Measurements from ENCODE around the gene CEACAM21. TPM values are rescaled to one million over a fixed set of nuclear protein-coding genes. Genes with fewer than 3 reads are reported as not detected.

The CEACAM21 gene
- total RNA-seq, 1 experiment from 2014 or later, result not detected

DNA sequence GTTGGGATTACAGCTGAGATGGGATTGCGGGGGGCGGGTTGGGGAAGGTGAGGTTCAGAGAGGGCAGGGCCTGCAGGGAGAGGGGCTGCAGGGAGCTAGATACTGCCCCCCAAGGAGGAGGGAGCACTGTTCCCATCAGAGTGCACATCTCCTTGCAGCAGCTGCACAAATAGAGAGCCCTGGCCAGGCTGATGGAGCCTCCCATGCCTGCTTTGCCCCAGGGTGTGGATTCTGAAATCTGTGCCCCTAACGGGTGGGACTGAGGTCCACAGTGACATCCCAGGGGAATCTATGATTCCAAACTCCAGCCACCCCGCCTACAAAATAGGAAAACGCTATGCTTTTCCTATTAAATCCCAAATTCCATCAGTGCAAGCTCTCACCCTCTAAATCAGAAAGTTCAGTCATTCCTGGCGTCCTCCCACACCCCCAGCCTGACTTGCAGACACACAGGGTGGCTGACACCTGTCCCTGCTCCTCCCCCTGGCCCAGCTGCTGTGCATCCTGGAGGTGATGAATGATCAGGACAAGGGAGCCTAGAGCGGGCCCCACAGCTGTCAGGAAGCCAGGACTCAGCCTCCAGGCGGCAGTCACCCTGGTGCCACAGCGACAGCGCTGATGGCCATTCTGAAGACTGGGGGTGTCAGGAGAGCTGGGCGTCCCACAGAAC is 6.3 kb upstream of the CEACAM21 start:
- no peak overlapping the region for H4K91ac ChIP-seq (ENCODE audit: insufficient read length, low read depth, low read length)
- H3K23me2 ChIP-seq (ENCODE audit: insufficient read length, low read depth, low read length, poor library complexity, severe bottlenecking), result no peaks in the 10 kb centered on the region
- TF ChIP-seq, protein P1, sequence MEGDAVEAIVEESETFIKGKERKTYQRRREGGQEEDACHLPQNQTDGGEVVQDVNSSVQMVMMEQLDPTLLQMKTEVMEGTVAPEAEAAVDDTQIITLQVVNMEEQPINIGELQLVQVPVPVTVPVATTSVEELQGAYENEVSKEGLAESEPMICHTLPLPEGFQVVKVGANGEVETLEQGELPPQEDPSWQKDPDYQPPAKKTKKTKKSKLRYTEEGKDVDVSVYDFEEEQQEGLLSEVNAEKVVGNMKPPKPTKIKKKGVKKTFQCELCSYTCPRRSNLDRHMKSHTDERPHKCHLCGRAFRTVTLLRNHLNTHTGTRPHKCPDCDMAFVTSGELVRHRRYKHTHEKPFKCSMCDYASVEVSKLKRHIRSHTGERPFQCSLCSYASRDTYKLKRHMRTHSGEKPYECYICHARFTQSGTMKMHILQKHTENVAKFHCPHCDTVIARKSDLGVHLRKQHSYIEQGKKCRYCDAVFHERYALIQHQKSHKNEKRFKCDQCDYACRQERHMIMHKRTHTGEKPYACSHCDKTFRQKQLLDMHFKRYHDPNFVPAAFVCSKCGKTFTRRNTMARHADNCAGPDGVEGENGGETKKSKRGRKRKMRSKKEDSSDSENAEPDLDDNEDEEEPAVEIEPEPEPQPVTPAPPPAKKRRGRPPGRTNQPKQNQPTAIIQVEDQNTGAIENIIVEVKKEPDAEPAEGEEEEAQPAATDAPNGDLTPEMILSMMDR (conservative IDR thresholded peaks at IDR 0.05), result no peak
- H3K4me3 Mint-ChIP-seq, result no peak overlapping the region
- H4K20me1 ChIP-seq (ENCODE audit: control insufficient read depth, insufficient read depth, insufficient read length), result no peaks in the 10 kb centered on the region
- H3T11ph ChIP-seq (ENCODE audit: low read length), result no peak overlapping the region
- H3K18ac ChIP-seq (ENCODE audit: insufficient read length, low read depth, low read length), result no peak overlapping the region
- H3K4me1 Mint-ChIP-seq, result no peaks in the 10 kb centered on the region
- H2BK5ac ChIP-seq (ENCODE audit: insufficient read length, low read length), result no peak overlapping the region
- no peak overlapping the region for H2AFZ ChIP-seq (ENCODE audit: low read length)
- no peak overlapping the region for H3K4ac ChIP-seq (ENCODE audit: low read depth, low read length)
- no peak overlapping the region for H3K4me2 ChIP-seq (ENCODE audit: insufficient read depth, insufficient read length, low read length)
- H3K27ac Mint-ChIP-seq, result no peak overlapping the region
- no peak overlapping the region for H3K56ac ChIP-seq (ENCODE audit: insufficient read length, low read depth, low read length)
- H2BK20ac ChIP-seq (ENCODE audit: low read depth, low read length, poor library complexity, severe bottlenecking), result no peak overlapping the region
- no peaks in the 10 kb centered on the region for H3K79me2 ChIP-seq (ENCODE audit: insufficient read depth, low read length)
- no peak overlapping the region for H3K9ac ChIP-seq (ENCODE audit: extremely low read depth, insufficient read length, low read length)
- H2BK12ac ChIP-seq (ENCODE audit: insufficient read length, low read depth, low read length), result no peak overlapping the region
- no peak overlapping the region for H2AK5ac ChIP-seq (ENCODE audit: insufficient read length, low read length)
- no peak for DNase-seq
- peaks cover 47 to 75% of the 10 kb centered on the region in 2 experiments for H3K9me3 Mint-ChIP-seq
- H3K27me3 ChIP-seq (ENCODE audit: insufficient read depth, low read length), result peaks cover 10% of the 10 kb centered on the region; the same call in 1 of the 2 replicates
- no peak overlapping the region for H3K23ac ChIP-seq (ENCODE audit: insufficient read length, low read depth, low read length)
- no peak overlapping the region; the same call in 1 of the 2 replicates for H3K14ac ChIP-seq (ENCODE audit: insufficient read depth, low read length)
- peaks cover 3% of the 10 kb centered on the region for H3K27me3 Mint-ChIP-seq (ENCODE audit: low read depth)
- no CpG with 5 or more reads among the region's 11 CpGs for WGBS (ENCODE audit: extremely low coverage, insufficient read length, low lambda C conversion rate)
- H4K5ac ChIP-seq (ENCODE audit: insufficient read length, low read depth, low read length), result no peak overlapping the region
- H3K9me3 ChIP-seq (ENCODE audit: control insufficient read depth, low read depth, low read length), result no peaks in the 10 kb centered on the region
- H3K4me1 ChIP-seq (ENCODE audit: insufficient read depth, low read length), result no peaks in the 10 kb centered on the region
- H3K79me1 ChIP-seq (ENCODE audit: insufficient read depth, low read depth, low read length, poor library complexity, severe bottlenecking), result no peaks in the 10 kb centered on the region
- H2BK120ac ChIP-seq (ENCODE audit: low read depth, low read length, poor library complexity, severe bottlenecking), result no peak overlapping the region
- H3K36me3 Mint-ChIP-seq (ENCODE audit: insufficient read depth in 1 of 3, low read depth in 3 of 3), result peaks cover 0 to 6% (median 0%) of the 10 kb centered on the region in 3 experiments; a peak in 2 of 7 replicates
- no peak overlapping the region for H3K27ac ChIP-seq (ENCODE audit: insufficient read length, low read depth, low read length)
- no peak overlapping the region for H2BK15ac ChIP-seq (ENCODE audit: low read depth, low read length)
- H4K8ac ChIP-seq (replicated peaks; ENCODE audit: insufficient read length, low read depth, low read length), result no peak overlapping the region
